Upper lobe of left lung (tissue), 4 donors: ENCODE measurements around the gene STKLD1.
"Not testable (repeated sequence)": the region's sequence is repeated elsewhere in the genome, so short reads cannot be mapped to it uniquely, and the experiment has no call there.

Experiments used
- CTCF ChIP-seq, 6 experiments: fragments of 450-650 bp in 4 of 6; fragments of 200-600 bp in 2 of 6; sonication (generic) in 2 of 6; IDR thresholded peaks; one replicate each; pipeline ENCODE4 v1.5.1; 2016 to 2019; ENCODE audit warnings: antibody characterized with exemption in 6 of 6
- EP300 ChIP-seq, 4 donors: sonication (generic); formaldehyde crosslinking; IDR thresholded peaks; one replicate each; pipeline ENCODE4 v1.5.1; 2017; ENCODE audit warnings: antibody characterized with exemption in 4 of 4, control low read depth in 2 of 4
- POLR2AphosphoS5 ChIP-seq, 2 donors: sonication (generic); formaldehyde crosslinking; IDR thresholded peaks; one replicate each; pipeline ENCODE4 v1.5.1; 2017; ENCODE audit warnings: antibody characterized with exemption in 2 of 2

GRCh38 chr9:133392308-133392707, 16.1 kb downstream of the STKLD1 start:
- not testable (repeated sequence) for TF ChIP-seq CTCF, POLR2AphosphoS5, EP300 (IDR thresholded peaks at IDR 0.05)
